SK-N-SH (cell line): Measurements from ENCODE around the gene TCF15.
"Not testable (repeated sequence)": the region's sequence is repeated elsewhere in the genome, so short reads cannot be mapped to it uniquely, and the experiment has no call there.

Experiments
- CTCF ChIP-seq: fragments of 200-600 bp; sonication (generic); IDR thresholded peaks from 2 replicates; pipeline ENCODE4 v1.6.1; 2017; ENCODE audit warnings: antibody characterized with exemption, mild to moderate bottlenecking, moderate library complexity
- EP300 ChIP-seq, 2 experiments: IDR thresholded peaks; 2 replicates each; pipeline versions ENCODE4 v1.4.0 to v1.6.1; 2012; ENCODE audit warnings: borderline replicate concordance in 1 of 2, low read depth in 1 of 2, low read length in 1 of 2
- FOXJ3 ChIP-seq: sonication (generic); formaldehyde crosslinking; IDR thresholded peaks from 2 replicates; pipeline ENCODE4 v1.5.1; 2020; ENCODE audit warnings: mild to moderate bottlenecking, missing genetic modification reagents
- GABPA ChIP-seq: IDR thresholded peaks from 2 replicates; pipeline ENCODE4 v1.4.0; 2012; ENCODE audit warnings: low read depth, mild to moderate bottlenecking
- MAX ChIP-seq: IDR thresholded peaks from 2 replicates; pipeline ENCODE4 v1.4.0; 2012; ENCODE audit warnings: low read depth
- MEF2A ChIP-seq: IDR thresholded peaks from 2 replicates; pipeline ENCODE4 v1.4.0; 2012; ENCODE audit warnings: low read depth, borderline replicate concordance
- POLR2AphosphoS5 ChIP-seq: IDR thresholded peaks from 2 replicates; pipeline ENCODE4 v1.6.1; 2012; ENCODE audit warnings: low read depth, low read length
- RAD21 ChIP-seq: IDR thresholded peaks from 2 replicates; pipeline ENCODE4 v1.6.1; 2012; ENCODE audit warnings: mild to moderate bottlenecking, low read length
- SIN3A ChIP-seq: IDR thresholded peaks from 2 replicates; pipeline ENCODE4 v1.6.1; 2012; ENCODE audit warnings: low read depth, mild to moderate bottlenecking, low read length, moderate library complexity, borderline replicate concordance
- TCF12 ChIP-seq: IDR thresholded peaks from 2 replicates; pipeline ENCODE4 v1.4.0; 2012

GRCh38 chr20:578940-579690, 31.0 kb downstream of the TCF15 start:
- not testable (repeated sequence) for TF ChIP-seq EP300 (IDR thresholded peaks at IDR 0.05; ENCODE audit: borderline replicate concordance in 1 of 2, low read depth in 1 of 2, low read length in 1 of 2); MEF2A; TCF12; CTCF; RAD21; SIN3A; FOXJ3 (CRISPR knock-in tag); MAX; GABPA; POLR2AphosphoS5
